Measurements from ENCODE around the gene INPP5A. TPM values are rescaled to one million over a fixed set of nuclear protein-coding genes. Genes with fewer than 3 reads are reported as not detected.

INPP5A gene
- total and polyA plus RNA-seq, 2 donors (not counting 1 experiment from before 2014, with no cell fraction given): 9.3 to 87.8 TPM

DNA sequence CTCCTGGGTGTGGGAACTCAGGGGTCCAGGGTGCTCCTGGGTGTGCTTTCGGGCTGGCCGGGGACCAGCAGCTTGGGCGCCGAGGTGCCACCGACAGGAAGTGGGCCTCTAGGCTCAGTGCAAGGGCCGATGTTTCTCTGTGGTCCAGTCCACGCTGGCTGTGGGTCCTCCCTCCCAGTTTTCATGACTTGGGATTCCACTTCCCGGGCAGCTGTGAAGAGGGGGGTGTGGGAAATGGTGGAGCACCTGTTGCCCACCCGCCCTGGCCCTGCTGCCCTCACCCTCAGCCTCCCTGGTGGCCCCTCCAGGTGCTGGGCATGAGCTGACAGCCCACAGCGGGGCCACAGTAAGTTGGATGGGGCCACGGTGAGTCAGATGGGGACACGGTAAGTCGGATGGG, 189.8 kb downstream of the INPP5A start:
- H3K79me2 ChIP-seq (ENCODE audit: control insufficient read depth, insufficient read depth, low read length): no peaks in the 10 kb centered on the region
- no peaks in the 10 kb centered on the region for H4K20me1 ChIP-seq (ENCODE audit: control insufficient read depth, insufficient read depth, low read length, poor library complexity, severe bottlenecking)
- 94% methylated on average over 9 of the region's 13 CpGs for WGBS (ENCODE audit: insufficient coverage)
- Mint-ChIP-seq H3K9me3 (ENCODE audit: insufficient read depth) (no peaks in the 10 kb centered on the region), H3K27ac (no peak overlapping the region), H3K4me3 (no peak overlapping the region), H3K27me3 (no peaks in the 10 kb centered on the region), H3K4me1 (no peaks in the 10 kb centered on the region)
- TF ChIP-seq, protein P1, sequence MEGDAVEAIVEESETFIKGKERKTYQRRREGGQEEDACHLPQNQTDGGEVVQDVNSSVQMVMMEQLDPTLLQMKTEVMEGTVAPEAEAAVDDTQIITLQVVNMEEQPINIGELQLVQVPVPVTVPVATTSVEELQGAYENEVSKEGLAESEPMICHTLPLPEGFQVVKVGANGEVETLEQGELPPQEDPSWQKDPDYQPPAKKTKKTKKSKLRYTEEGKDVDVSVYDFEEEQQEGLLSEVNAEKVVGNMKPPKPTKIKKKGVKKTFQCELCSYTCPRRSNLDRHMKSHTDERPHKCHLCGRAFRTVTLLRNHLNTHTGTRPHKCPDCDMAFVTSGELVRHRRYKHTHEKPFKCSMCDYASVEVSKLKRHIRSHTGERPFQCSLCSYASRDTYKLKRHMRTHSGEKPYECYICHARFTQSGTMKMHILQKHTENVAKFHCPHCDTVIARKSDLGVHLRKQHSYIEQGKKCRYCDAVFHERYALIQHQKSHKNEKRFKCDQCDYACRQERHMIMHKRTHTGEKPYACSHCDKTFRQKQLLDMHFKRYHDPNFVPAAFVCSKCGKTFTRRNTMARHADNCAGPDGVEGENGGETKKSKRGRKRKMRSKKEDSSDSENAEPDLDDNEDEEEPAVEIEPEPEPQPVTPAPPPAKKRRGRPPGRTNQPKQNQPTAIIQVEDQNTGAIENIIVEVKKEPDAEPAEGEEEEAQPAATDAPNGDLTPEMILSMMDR (IDR thresholded peaks at IDR 0.05): no peak
- no peak for TF ChIP-seq EZH2 (IDR thresholded peaks at IDR 0.05; ENCODE audit: borderline replicate concordance, insufficient read depth, low read depth, low read length, poor library complexity, severe bottlenecking)
- H2AFZ ChIP-seq (ENCODE audit: insufficient read depth, low read depth, low read length, poor library complexity, severe bottlenecking): no peak overlapping the region
- no peak overlapping the region for H3K9ac ChIP-seq (ENCODE audit: low read length)
- no peak overlapping the region for H3K4me3 ChIP-seq (ENCODE audit: control extremely low read depth in 1 of 5, extremely low read depth in 1 of 5, insufficient read depth in 1 of 5, low read depth in 2 of 5, low read length in 4 of 5)
- H3K9me3 ChIP-seq (ENCODE audit: control extremely low read depth in 1 of 3, control insufficient read depth in 2 of 3, insufficient read depth in 1 of 3, low read length in 2 of 3): peaks cover 0 to 16% (median 0%) of the 10 kb centered on the region in 3 donors
- DNase-seq (no peak), ATAC-seq (ENCODE audit: low read depth) (no peak)
- H3K4me1 ChIP-seq (ENCODE audit: control insufficient read depth in 2 of 2, insufficient read depth in 2 of 2, low read length in 2 of 2): no peaks in the 10 kb centered on the region
- H3K4me2 ChIP-seq (replicated peaks; ENCODE audit: low read depth, low read length, poor library complexity, severe bottlenecking): no peak overlapping the region
- intact Hi-C loops (cut with micrococcal nuclease): no loop called here
- H3K27ac ChIP-seq (ENCODE audit: low read length in 2 of 2): no peak overlapping the region
- ChIA-PET POLR2A (no interaction called here), CTCF (no interaction called here)
- H3K27me3 ChIP-seq (replicated peaks in 1 of 4; ENCODE audit: control extremely low read depth in 1 of 4, control insufficient read depth in 3 of 4, insufficient read depth in 4 of 4, low read length in 3 of 4): no peaks in the 10 kb centered on the region
- peaks cover 0 to 19% of the 10 kb centered on the region in 2 experiments for H3K36me3 ChIP-seq (replicated peaks in 1 of 2; ENCODE audit: control extremely low read depth in 1 of 2, control insufficient read depth in 1 of 2, extremely low read depth in 1 of 2, insufficient read depth in 2 of 2, low read length in 1 of 2)

DNA sequence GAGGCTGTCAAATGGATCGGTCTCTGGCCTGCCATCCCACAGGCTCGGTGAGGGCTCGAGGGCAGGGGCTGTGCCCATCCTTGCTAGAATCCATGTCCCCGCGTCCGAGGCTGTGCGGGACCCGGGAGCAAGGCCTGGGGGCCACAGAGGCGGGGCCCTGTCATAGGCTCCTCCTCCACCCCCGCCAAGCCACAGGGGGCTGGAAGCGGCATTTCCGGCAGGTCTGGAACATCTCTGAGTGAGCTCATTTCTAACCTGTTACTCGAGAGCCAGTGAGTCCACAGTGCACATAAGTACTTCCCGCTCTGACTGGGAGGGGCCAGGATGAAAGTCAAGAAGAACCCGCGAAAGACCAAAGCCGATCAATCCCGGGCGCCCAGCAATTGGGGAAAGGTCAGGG, 190.7 kb downstream of the INPP5A start:
- Histone ChIP-seq H3K9me3 (ENCODE audit: control extremely low read depth in 1 of 3, control insufficient read depth in 2 of 3, insufficient read depth in 1 of 3, low read length in 2 of 3) (peaks cover 0 to 13% (median 0%) of the 10 kb centered on the region in 3 donors), H3K9ac (ENCODE audit: low read length) (no peak overlapping the region), H3K4me2 (replicated peaks; ENCODE audit: low read depth, low read length, poor library complexity, severe bottlenecking) (no peak overlapping the region), H3K4me3 (ENCODE audit: control extremely low read depth in 1 of 5, extremely low read depth in 1 of 5, insufficient read depth in 1 of 5, low read depth in 2 of 5, low read length in 4 of 5) (no peak overlapping the region), H3K4me1 (ENCODE audit: control insufficient read depth in 2 of 2, insufficient read depth in 2 of 2, low read length in 2 of 2) (no peaks in the 10 kb centered on the region), H2AFZ (ENCODE audit: insufficient read depth, low read depth, low read length, poor library complexity, severe bottlenecking) (no peak overlapping the region), H3K27me3 (replicated peaks in 1 of 4; ENCODE audit: control extremely low read depth in 1 of 4, control insufficient read depth in 3 of 4, insufficient read depth in 4 of 4, low read length in 3 of 4) (no peaks in the 10 kb centered on the region), H3K79me2 (ENCODE audit: control insufficient read depth, insufficient read depth, low read length) (no peaks in the 10 kb centered on the region), H4K20me1 (ENCODE audit: control insufficient read depth, insufficient read depth, low read length, poor library complexity, severe bottlenecking) (no peaks in the 10 kb centered on the region), H3K27ac (ENCODE audit: low read length in 2 of 2) (no peak overlapping the region), H3K36me3 (replicated peaks in 1 of 2; ENCODE audit: control extremely low read depth in 1 of 2, control insufficient read depth in 1 of 2, extremely low read depth in 1 of 2, insufficient read depth in 2 of 2, low read length in 1 of 2) (peaks cover 0 to 19% of the 10 kb centered on the region in 2 experiments)
- ATAC-seq (ENCODE audit: low read depth) (no peak), DNase-seq (no peak)
- CTCF ChIA-PET: no interaction called here
- Mint-ChIP-seq H3K27me3 (no peaks in the 10 kb centered on the region), H3K4me1 (no peaks in the 10 kb centered on the region), H3K27ac (no peak overlapping the region), H3K9me3 (ENCODE audit: insufficient read depth) (no peaks in the 10 kb centered on the region), H3K4me3 (no peak overlapping the region)
- 95% methylated on average over 19 of the region's 19 CpGs for WGBS (ENCODE audit: insufficient coverage)
- intact Hi-C loops (cut with micrococcal nuclease): no loop called here
- TF ChIP-seq EZH2 (IDR thresholded peaks at IDR 0.05; ENCODE audit: borderline replicate concordance, insufficient read depth, low read depth, low read length, poor library complexity, severe bottlenecking): no peak
- TF ChIP-seq, protein P1 (IDR thresholded peaks at IDR 0.05): no peak
- POLR2A ChIA-PET: no interaction called here
